Kidney glomerular epithelial cell (primary cell): ENCODE results near the gene GPC5.

Experiments used
- DNase-seq: peaks from one replicate; lab custom pipeline; 2025; lab: John Stamatoyannopoulos, UW

The GPC5 gene

DNA sequence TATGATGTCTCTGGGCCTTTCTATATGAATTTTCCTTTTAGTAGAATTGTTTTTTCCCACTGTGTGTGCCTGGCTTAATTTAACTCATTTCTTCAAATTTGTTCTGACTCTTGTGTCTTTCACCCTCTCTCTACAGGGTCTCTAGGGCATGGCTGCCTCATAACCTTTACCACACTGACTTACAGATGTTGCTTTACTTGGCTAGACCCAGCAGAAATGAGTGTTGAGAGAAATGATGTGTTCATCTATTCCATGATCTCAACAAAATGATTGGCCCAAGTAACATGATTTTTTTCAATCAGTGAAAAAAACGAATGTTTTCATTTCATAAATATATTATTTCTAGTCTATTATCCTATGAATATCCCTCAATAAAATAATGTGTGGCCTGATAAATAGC lies 195.0 kb downstream of the GPC5 start:
- no peak for DNase-seq

DNA sequence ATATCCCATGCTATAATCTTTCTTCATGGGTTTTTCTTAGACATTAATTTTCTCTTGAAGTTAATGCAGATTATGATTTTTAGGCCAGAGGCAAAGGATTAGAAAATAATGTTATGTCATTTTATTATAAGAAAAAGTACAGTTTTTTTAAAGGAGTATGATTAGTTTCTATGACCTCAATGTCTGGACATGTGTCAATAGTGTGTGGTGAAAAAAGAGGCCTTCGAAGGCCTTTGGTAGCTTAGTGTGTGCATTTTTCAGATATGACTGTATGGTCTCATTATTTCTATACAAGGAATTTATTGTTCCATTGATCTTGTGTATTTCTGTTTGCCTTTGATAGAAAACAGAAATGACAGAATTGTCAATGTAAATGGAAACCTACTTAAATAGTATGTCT lies 195.6 kb downstream of the GPC5 start:
- DNase-seq = no peak

DNA sequence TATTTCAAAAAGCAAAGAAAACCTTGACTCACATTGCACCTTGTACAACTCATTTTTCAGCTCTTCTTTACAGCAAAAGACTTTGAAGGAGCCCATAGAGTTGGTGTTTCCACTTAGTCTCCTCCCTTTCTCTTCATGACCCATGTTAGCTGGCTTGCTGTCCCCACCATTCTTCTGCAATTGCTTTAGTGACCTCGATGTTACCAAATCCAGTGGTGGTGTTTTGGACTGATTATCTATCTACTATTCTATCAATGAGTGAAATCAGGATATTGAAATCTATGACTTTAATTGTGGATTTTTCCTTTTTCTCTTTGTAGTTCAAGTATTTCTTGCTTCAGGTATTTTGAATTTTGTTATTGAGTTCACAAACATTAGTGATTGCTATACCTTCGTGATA lies 197.3 kb downstream of the GPC5 start:
- no peak for DNase-seq

DNA sequence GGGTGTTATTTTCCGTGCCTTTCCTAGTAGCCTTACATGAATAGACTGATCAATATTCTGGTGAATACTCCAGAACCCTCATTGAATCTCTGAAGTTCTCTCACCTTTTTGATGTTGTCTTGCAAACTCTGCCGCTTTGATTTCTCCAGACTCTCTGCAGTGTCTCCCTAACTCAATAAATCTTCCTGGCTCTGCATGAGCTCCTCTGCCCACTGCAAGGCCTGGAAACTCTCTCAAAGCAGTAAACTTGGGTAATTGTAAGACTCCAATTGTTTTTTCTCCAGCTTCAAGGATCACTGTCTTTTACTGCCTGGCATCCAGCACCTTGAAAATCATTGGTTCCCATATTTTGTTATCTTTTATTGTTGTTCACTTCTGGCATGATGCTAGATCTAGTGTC lies 198.4 kb downstream of the GPC5 start:
- no peak for DNase-seq

DNA sequence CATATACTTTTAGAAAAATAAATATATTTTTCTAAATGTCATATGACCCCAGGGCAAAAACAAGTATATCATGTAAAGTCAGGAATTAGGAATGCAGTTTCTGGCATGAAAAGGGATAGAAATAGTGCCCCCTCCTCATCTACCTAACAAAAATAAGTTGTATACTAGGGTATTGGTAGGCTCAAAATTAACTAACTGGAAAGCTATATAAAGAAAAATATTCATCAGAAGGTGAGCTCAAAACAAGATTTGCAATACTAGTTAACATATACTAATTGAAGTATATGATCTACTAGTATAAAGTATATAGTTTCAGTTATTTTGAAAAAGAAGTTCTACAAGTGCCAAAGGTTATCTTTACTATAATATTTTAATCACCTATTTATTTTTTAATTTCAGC lies 200.2 kb downstream of the GPC5 start:
- DNase-seq = no peak

DNA sequence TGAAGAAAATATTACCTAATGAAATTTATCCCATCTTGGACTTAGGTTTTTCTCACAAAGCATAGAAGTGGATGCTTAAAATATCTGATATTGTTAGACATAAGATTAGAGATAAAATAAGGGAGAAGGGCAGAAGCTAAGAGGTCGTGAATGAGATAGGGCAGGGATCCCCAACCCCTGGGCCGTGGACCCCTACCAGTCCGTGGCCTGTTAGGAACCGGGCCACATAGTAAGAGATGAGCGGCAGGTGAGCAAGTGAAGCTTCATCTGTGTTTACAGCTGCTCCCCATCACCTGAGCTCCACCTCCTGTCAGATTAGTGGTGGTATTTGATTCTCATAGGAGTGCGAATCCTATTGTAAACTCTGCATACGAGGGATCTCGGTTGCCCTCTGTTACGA lies 202.9 kb downstream of the GPC5 start:
- DNase-seq = no peak

DNA sequence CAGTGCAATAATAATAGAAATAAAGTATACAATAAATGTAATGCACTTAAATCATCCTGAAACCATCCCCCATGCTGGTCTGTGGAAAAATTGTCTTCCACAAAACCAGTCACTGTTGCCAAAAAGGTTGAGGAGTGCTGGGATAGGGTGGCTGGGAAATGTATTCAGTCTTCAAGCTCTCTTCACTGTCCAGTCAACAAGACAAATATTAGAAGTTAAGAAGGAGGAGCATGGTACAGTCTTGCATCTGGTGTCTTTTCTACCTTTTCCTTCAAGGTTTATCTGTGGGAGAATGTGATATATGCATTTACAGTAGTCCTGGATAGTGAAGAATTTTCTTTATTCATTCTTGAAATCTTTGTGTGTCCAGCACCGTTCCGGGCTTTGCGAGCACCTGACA lies 203.4 kb downstream of the GPC5 start:
- no peak for DNase-seq

DNA sequence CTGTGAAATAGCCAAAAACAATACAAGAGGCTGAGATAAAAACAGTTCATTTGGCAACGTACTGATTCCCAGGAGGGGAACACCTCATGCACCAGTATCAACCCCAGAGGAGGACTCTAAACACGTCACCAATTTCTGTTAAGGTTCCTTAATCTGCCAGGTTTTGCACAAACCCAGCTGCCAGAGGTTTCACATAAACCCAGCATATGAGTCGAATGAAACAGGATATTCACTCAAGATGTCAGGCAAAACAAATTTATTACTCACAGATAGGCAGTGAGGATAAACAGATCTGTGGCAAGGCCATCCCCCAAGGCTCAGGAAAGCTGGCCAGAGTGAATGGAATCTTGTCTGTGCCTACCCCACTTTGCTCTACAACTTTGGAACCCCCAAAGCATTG lies 210.9 kb downstream of the GPC5 start:
- DNase-seq = no peak

DNA sequence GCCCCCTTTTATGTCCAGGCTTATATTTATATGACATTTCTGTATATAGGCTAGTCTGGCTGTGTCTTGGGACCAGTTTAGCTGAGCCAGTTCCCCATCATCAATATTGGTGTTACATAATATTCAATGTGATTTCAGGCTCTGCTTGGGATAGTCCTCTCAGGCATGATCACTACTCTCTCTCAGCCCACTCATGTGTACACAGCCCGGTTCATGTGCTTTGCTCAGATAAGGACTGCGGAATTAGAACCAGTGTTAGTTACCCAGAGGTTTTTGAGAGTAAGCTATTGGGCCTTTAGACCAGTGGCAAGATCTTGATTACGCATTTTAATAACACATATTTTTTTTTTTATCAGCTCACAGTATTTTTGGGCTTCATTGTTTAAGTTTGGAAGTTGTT lies 219.9 kb downstream of the GPC5 start:
- no peak for DNase-seq

DNA sequence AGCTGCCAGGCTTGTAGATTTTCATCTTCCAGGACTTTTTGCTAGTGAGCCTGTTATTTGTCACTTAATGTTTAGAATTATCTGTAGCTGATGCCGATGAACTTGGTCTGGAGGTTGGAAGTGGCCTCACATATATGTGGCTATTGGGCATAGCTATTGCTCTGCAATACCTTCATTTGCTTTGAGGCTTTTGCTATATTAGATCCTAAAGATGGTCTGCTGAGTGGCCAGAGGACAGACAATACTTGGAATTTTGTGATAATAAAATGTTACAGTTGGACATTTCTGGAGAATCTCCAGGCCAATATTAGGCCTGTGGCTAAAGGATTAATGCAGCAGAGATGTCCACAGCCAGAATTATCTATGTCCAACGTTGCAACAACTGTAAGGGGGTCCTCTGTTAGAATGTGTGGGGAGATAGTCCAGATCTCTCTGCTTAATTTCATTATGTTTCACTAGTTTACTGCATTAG lies 222.3 kb downstream of the GPC5 start:
- no peak for DNase-seq

DNA sequence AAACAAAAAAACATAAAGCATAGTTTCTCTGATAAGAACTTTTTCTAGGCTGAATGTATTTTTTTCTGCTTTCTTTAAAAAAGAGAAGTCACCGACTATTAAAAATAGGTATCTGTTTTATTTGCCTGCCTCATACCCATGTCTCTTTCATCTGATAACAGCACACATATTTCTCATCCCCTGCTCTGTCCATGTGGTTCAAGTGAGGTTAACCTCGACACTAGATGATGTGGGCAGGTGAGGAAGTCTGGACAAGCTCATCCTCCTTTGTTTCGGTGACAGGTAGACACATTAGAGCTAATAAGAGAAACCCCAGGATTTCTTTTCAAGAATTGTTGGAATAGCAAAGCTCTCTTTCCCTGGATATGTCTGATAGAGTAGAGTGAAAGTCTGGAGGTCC lies 222.7 kb downstream of the GPC5 start:
- DNase-seq = no peak

DNA sequence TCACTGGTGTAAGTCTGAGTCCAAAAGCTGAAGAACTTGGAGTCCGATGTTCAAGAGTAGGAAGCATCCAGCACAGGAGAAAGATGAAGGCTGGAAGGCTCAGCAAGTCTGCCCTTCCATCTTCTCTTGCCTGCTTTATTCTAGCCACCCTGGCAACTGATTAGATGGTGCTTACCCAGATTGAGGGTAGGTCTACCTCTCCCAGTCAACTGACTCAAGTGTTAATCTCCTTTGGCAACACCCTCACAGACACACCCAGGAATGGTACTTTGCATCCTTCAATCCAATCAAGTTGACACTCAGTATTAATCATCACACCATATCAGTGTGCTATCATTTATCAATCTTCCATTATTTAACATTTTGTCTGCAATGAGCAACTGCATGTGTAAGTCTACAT lies 223.5 kb downstream of the GPC5 start:
- DNase-seq = no peak

DNA sequence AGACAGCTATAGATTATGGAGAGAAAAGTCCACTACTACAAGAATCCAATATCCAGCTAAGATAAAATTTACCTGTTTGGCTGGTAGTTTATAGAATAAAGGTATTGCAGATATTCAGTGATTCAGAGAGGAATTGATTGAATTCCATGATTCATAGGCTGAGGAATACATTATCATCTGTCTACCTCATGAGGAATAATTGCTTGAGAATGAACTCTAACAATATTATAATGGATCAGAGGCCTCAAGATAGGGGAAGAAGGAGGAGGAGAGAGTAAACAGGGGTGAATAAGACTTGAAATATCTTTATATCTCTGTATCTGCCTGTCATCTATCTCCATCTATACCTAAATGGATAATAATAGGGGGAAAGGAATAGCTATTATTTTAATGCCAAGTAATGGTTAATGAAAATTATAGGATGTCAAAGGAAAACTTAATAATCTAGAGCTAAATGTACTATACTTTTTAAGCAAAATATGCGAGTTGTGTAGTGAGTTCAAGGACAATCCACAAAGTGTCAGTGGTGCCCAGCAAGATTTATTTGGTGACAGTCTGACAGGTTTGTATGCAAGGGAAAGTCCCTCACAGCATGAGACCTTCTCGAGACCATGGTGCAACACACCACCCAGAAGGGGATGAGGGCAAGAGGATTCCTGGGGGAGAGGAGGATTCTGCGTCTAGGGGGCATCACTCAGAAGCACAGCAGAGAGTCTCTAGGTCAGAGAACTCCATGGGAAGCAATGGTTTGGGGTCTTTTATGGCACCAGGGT lies 224.5 kb downstream of the GPC5 start:
- no peak for DNase-seq

DNA sequence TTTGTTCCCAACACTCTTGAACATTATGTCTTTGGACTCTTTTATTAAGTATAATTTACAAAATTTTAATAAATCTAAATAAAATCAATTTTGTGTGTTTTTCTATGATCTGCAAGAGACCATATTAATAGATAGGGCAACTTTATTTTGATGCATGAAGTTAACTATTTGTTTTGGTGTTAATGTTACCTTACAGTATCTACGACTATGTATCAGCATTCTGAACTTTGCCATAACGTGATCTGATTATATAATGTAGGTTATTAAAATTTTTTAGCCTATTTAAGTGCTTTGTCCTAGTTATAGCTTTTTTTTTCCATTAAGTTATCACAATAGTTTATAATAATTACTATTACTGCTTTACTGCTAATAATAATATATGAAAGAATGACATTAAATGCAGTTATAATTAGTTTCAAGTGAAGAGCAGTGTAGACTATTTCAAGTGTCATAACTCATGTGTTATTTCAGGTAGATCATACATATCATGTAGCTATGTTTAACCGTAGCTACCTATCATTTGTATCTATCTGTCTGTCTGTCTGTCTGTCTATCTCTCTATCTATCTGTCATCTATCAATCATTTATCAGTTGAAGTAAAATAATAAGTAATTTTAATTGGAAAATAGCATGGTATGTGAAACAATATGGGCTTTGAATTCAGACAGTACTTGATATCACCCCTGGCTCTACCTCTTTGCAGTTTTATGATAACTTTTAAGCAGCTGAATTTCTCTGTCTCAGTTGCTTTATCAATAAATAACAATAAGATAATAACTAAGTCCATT lies 229.7 kb downstream of the GPC5 start:
- DNase-seq = no peak

DNA sequence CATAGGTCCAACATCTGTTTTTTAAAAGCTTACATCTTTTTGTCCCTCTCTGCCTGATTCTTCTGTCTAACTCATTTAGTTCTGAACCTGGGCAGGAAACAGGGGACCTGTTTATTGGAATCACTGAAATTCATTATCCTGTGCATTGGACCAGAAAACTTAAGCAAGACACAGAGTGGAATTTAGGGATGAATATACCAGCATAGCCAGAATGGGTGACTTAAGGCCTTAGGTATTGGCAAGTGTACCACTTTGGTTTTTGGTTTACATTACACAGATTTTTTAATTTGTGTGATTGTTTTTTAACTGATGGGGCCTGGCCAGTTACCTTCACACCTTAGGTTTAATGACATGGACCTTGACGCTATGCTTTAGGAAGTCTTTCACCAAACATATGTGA lies 232.5 kb downstream of the GPC5 start:
- no peak for DNase-seq

DNA sequence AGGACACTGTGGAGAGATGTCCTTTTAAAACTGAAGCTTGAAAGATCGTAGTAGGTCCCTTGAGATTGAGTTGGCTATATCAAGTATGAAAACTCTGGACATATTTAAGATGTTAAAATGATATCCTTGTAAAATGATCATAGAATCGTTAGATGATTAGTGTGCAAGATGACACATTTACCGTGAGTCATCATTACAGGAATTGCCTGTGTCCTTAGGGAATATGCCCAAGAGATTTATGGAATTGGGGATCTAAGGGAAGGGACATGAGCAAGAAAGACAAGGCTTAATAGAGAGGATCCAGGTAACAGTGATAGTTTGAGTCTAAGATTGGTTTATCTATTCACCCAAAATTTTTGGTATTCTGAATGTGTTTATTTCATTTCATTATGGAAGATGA lies 233.7 kb downstream of the GPC5 start:
- DNase-seq = no peak

DNA sequence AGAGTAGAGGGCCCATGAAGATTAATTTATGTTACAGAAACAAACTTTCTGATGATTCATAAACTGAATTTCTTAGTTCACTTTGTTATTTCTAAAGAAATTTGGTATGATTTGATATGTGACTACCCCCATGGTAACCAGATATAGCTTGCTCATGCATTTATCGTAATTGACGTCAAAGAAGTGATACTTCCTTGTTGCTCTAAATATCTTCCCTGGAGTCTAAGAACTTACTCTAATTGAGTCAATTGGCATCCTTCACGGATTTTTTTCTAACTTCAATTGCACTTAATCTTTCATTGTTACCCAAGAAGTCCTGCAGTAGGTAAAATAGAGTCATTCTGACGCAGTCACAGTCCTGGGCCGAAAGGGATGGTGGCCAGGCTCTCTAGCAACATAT lies 240.9 kb downstream of the GPC5 start:
- no peak for DNase-seq

DNA sequence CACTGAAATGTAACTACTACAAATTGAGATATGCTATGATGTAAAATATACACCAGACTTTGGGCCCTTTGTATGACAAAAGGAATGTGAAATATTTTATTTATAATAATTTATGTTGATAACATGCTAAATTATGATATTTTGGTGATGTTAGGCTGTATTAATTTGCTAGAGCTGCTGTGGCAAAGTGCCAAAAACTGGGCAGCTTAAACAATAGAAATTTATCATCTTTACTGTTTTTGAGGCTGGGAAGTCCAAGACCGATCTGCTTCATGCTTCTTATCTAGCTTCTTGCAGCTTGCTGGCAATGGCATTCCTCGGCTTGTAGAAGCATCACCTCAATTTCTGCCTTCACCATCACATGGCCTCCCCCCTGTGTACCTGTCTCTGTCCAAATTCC lies 245.0 kb downstream of the GPC5 start:
- no peak for DNase-seq

DNA sequence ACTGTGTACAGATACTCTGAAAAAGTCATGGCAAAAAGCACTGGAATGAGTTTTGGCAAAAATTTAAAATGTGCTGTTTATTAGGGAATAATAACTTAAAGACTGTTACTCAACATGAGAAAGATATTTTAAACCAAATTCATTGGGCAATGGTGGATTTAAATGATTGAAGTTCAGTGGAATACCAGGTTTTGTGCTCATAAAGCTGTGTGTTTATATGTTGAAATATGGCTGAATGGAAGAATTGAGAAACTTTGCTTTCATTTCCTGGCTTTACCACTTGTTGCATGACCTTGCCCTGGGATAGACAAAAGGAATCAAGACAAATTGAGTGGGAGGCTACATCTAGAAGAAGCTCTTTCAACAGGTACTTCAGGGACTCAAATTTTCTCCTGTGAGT lies 246.4 kb downstream of the GPC5 start:
- no peak for DNase-seq

DNA sequence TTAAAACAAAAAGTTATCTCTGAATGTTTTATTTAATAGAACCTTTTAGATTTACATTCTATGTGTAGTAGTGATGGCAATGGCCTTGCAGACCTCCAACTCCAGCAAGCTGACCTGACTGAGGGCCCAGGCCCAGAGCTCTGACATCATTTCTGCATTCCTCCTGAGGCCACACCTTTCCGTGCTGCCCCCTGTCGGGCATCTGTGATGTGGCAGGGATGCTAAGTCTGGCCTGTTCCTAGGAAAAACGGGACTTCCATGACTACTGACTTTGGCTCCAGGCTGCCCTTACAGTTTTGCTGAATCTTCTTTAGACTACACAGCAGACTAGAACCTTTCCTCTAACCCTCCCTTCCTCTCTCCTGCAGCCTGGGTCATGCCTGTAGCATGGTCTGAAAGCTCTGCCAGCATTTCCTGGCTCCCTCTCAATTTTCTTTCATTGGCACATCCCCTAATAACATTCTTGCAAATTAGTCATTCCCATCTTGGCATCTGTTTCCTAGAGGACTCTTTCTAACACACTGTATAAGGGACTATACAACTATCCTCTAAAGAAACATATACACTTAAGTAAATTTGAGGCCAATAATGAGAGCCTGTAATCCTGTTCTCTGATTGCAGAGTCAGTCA lies 249.1 kb downstream of the GPC5 start:
- DNase-seq = no peak

DNA sequence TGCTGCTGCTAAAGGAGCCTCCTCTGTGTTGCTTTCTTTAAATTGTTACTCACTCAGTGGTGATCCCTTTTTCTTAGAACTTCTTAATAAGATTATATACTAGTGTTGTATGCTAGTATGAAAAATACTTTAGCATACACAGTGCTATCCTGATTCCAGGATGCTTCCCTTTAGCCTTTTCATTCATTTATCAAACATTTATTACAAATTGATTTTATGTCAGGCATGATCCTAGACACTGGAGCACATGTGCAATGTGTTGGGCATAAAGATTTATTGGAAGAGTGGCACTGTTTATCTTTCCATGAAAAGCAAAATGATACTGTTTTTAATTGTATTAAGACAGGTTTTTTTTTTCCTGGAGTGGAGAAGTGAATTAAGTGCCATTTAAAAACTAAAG lies 249.6 kb downstream of the GPC5 start:
- no peak for DNase-seq

DNA sequence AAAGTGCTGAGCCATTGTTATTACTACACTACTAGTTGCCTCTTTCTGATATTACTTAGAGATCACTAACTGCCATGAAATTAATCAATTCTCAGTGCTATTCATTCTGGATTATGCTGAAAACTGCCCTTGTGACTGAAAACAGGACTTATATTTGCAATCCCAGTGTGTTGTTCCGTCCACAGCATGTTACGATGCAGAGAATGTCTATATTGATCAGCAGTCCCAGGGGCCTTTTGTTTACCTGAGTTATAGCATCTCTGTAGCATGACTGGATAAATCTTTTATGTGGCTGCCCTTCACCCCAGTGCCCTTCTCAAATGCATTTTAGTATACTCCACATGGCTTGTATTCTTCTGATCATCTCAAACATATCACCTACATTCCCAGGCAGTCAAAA lies 251.0 kb downstream of the GPC5 start:
- no peak for DNase-seq
